IMR-90 (cell line): Measurements from ENCODE around the gene FCRL6. TPM values are rescaled to one million over a fixed set of nuclear protein-coding genes. Genes with fewer than 3 reads are reported as not detected.

Experiments used
- ATAC-seq: fragments of 200-7000 bp; cut with Tn5 transposase; 2 replicates; pipeline ENCODE4 v1.9.1; 2020; ENCODE audit warnings: low read depth, mild to moderate bottlenecking, moderate library complexity
- BruUV-seq: library from RNA; stranded (reverse); fragments of 400-500 nt; replicated peaks from 2 replicates; lab custom pipeline; 2021; lab: Mats Ljungman, UMichigan
- CTCF ChIA-PET: fragments of 300-600 bp; formaldehyde crosslinking; extraction: SDS; loops from one replicate; lab custom pipeline; 2021; ENCODE audit warnings: antibody characterized with exemption; lab: Yijun Ruan, JAX
- POLR2A ChIA-PET: fragments of 300-600 bp; sonication (Branson Sonifier 250); formaldehyde crosslinking; loops from one replicate; lab custom pipeline; 2022; ENCODE audit warnings: antibody characterized with exemption; ENCODE audit not compliant: unreplicated experiment; lab: Charles Lee
- DNase-seq: peaks from one replicate; pipeline ENCODE4 v3.0.0; 2013
- H2AFZ ChIP-seq: replicated peaks from 2 replicates; pipeline ENCODE3; 2013; ENCODE audit warnings: low read length, mild to moderate bottlenecking; ENCODE audit not compliant: poor library complexity
- H2AK5ac ChIP-seq: 2 replicates; pipeline ENCODE4 v1.6.1; 2013; ENCODE audit warnings: low read depth, low read length, inconsistent platforms
- H2AK9ac ChIP-seq: replicated peaks from 2 replicates; pipeline ENCODE3; 2013; ENCODE audit warnings: mild to moderate bottlenecking, low read depth, low read length, moderate library complexity; ENCODE audit not compliant: poor library complexity
- H2BK120ac ChIP-seq: 2 replicates; pipeline ENCODE4 v1.6.1; 2013; ENCODE audit warnings: low read depth, low read length, inconsistent platforms
- H2BK15ac ChIP-seq: 3 replicates; pipeline ENCODE4 v1.6.1; 2013; ENCODE audit warnings: low read depth, low read length, inconsistent platforms
- H2BK20ac ChIP-seq: 2 replicates; pipeline ENCODE4 v1.6.1; 2013; ENCODE audit warnings: low read depth, mild to moderate bottlenecking, inconsistent platforms, low read length, moderate library complexity
- H2BK5ac ChIP-seq: 2 replicates; pipeline ENCODE4 v1.6.1; 2013; ENCODE audit warnings: mild to moderate bottlenecking, low read depth, low read length, inconsistent platforms; ENCODE audit not compliant: poor library complexity, severe bottlenecking
- H3K14ac ChIP-seq: replicated peaks from 2 replicates; pipeline ENCODE4 v1.6.1; 2013; ENCODE audit warnings: low read depth, low read length, inconsistent platforms
- H3K18ac ChIP-seq: 2 replicates; pipeline ENCODE4 v1.6.1; 2013; ENCODE audit warnings: low read depth, low read length, control low read depth
- H3K23ac ChIP-seq: 2 replicates; pipeline ENCODE4 v1.6.1; 2013; ENCODE audit warnings: low read depth, low read length, inconsistent platforms
- H3K27ac ChIP-seq: 2 replicates; pipeline ENCODE4 v1.5.1; 2013; ENCODE audit warnings: mild to moderate bottlenecking, control low read depth, low read length; ENCODE audit not compliant: insufficient read depth
- H3K27me3 ChIP-seq: 2 replicates; pipeline ENCODE4 v1.6.1; 2013; ENCODE audit warnings: low read length; ENCODE audit not compliant: control insufficient read depth, insufficient read depth
- H3K36me3 ChIP-seq: 2 replicates; pipeline ENCODE4 v1.6.1; 2013; ENCODE audit warnings: low read length, mixed read lengths; ENCODE audit not compliant: control insufficient read depth, insufficient read depth
- H3K4ac ChIP-seq: 2 replicates; pipeline ENCODE4 v1.6.1; 2013; ENCODE audit warnings: low read depth, low read length, inconsistent platforms
- H3K4me1 ChIP-seq: 2 replicates; pipeline ENCODE4 v1.6.1; 2013; ENCODE audit warnings: low read length, mixed read lengths; ENCODE audit not compliant: control insufficient read depth, insufficient read depth
- H3K4me2 ChIP-seq: 2 replicates; pipeline ENCODE4 v1.6.1; 2013; ENCODE audit warnings: low read depth, mild to moderate bottlenecking, control low read depth, low read length, moderate library complexity
- H3K4me3 ChIP-seq: 2 replicates; pipeline ENCODE4 v1.5.1; 2013; ENCODE audit warnings: low read depth, mild to moderate bottlenecking, control low read depth, low read length, moderate library complexity; ENCODE audit not compliant: insufficient read depth
- H3K56ac ChIP-seq: 2 replicates; pipeline ENCODE4 v1.6.1; 2013; ENCODE audit warnings: low read length, inconsistent platforms; ENCODE audit not compliant: insufficient read depth; ENCODE audit errors: extremely low read depth
- H3K79me1 ChIP-seq, 2 experiments: 2 replicates each; pipeline ENCODE4 v1.6.1; 2013; ENCODE audit warnings: low read length in 2 of 2, inconsistent platforms in 1 of 2, low read depth in 1 of 2
- H3K9ac ChIP-seq: 2 replicates; pipeline ENCODE4 v1.6.1; 2013; ENCODE audit warnings: low read depth, low read length, control low read depth
- H3K9me1 ChIP-seq: 2 replicates; pipeline ENCODE4 v1.6.1; 2013; ENCODE audit warnings: low read length, inconsistent platforms; ENCODE audit not compliant: insufficient read depth
- H3K9me3 ChIP-seq: 2 replicates; pipeline ENCODE4 v1.6.1; 2013; ENCODE audit warnings: low read length; ENCODE audit not compliant: control insufficient read depth, insufficient read depth
- H4K20me1 ChIP-seq: 2 replicates; pipeline ENCODE4 v1.6.1; 2013; ENCODE audit warnings: low read length, inconsistent platforms; ENCODE audit not compliant: insufficient read depth
- H4K5ac ChIP-seq: 2 replicates; pipeline ENCODE4 v1.6.1; 2013; ENCODE audit warnings: mild to moderate bottlenecking, low read depth, low read length, control low read depth
- H4K8ac ChIP-seq, 2 experiments: 2 replicates each; pipeline ENCODE4 v1.6.1; 2013; ENCODE audit warnings: low read depth in 2 of 2, low read length in 2 of 2, control low read depth in 1 of 2, inconsistent platforms in 1 of 2
- H4K91ac ChIP-seq: 2 replicates; pipeline ENCODE4 v1.6.1; 2013; ENCODE audit warnings: low read depth, low read length, inconsistent platforms; ENCODE audit not compliant: insufficient read depth
- BHLHE40 ChIP-seq: fragments of 150-350 bp; IDR thresholded peaks from 2 replicates; pipeline ENCODE4 v1.6.1; 2016; ENCODE audit warnings: mild to moderate bottlenecking, low read depth, low read length
- CEBPB ChIP-seq: IDR thresholded peaks from 2 replicates; pipeline ENCODE4 v1.6.1; 2012; ENCODE audit warnings: low read depth, low read length, improper control_type of control experiment
- CHD1 ChIP-seq: IDR thresholded peaks from 2 replicates; pipeline ENCODE4 v1.6.1; 2012; ENCODE audit warnings: low read depth, low read length, improper control_type of control experiment
- CTCF ChIP-seq: conservative IDR thresholded peaks from 2 replicates; pipeline ENCODE4 v1.5.1; 2012; ENCODE audit warnings: mild to moderate bottlenecking, low read depth, low read length, improper control_type of control experiment
- FOS ChIP-seq: fragments of 150-350 bp; IDR thresholded peaks from 2 replicates; pipeline ENCODE4 v1.6.1; 2016; ENCODE audit warnings: low read depth, low read length
- NFE2L2 ChIP-seq: fragments of 150-350 bp; IDR thresholded peaks from 2 replicates; pipeline ENCODE4 v1.6.1; 2016; ENCODE audit warnings: low read depth, mild to moderate bottlenecking, low read length
- RCOR1 ChIP-seq: IDR thresholded peaks from 2 replicates; pipeline ENCODE4 v1.6.1; 2012; ENCODE audit warnings: mild to moderate bottlenecking, low read length, improper control_type of control experiment; ENCODE audit not compliant: insufficient replicate concordance
- WGBS, 2 experiments: methylation state at CpG; one replicate each; pipeline versions ENCODE4 v1.1.5 to v1.1.7; 2013; ENCODE audit warnings: missing lambda C conversion rate in 2 of 2; ENCODE audit not compliant: insufficient read length in 1 of 2; ENCODE audit errors: extremely low coverage in 2 of 2; 5-methylcytosine and 5-hydroxymethylcytosine counted together
- dilution Hi-C: fragments of 300-500 bp; cut with HindIII; formaldehyde crosslinking; loops from one replicate; pipeline ENCODE4 v1.14.3; 2018; ENCODE audit warnings: low sequenced_read_pairs; ENCODE audit not compliant: unreplicated experiment
- in situ Hi-C: fragments of 300-500 bp; cut with MboI; formaldehyde crosslinking; loops from 3 replicates; pipeline ENCODE4 v1.14.3; 2019; ENCODE audit warnings: low sequenced_read_pairs, inconsistent platforms, mixed read lengths
- intact Hi-C: fragments of 100-400 bp; cut with micrococcal nuclease; formaldehyde crosslinking; loops from 2 replicates; pipeline ENCODE4 v1.10.0; 2022
- polyA plus RNA-seq, 3 experiments: library from polyadenylated mRNA; depleted of rRNA; stranded (reverse); fragments of >200 nt; gene quantifications; 2 replicates each; pipeline ENCODE4 v1.2.3, GENCODE V29; 2012; ENCODE audit warnings: low replicate concordance in 1 of 3
- total RNA-seq: library from RNA; depleted of rRNA; stranded (reverse); fragments of >200 nt; gene quantifications from 2 replicates; pipeline ENCODE4 v1.2.3, GENCODE V29; 2012

Gene FCRL6
- total and polyA plus RNA-seq, 2 of the 4 experiments (the other 2 are of a cell fraction), result not detected

GRCh38 chr1:159859767-159860322 is 57.7 kb downstream of the FCRL6 start:
- H3K4me2 ChIP-seq, result no peak overlapping the region

More at GRCh38 chr1:159859767-159860322, 57.7 kb downstream of the FCRL6 start:
- intact Hi-C loops, result no loop called here
- H4K8ac ChIP-seq, result no peak overlapping the region
- TF ChIP-seq NFE2L2 (no peak), RCOR1 (no peak), CHD1 (no peak), CTCF (no peak), BHLHE40 (no peak), CEBPB (no peak), FOS (no peak)
- H3K56ac ChIP-seq, result no peak overlapping the region
- in situ Hi-C loops, result no loop called here
- H3K4me3 ChIP-seq, result no peak overlapping the region
- no peak overlapping the region for H3K23ac ChIP-seq
- 0 out of 2 replicates have a peak, but pooled peaks cover 7% of the 10 kb centered on the region for H3K9me1 ChIP-seq
- no peak overlapping the region for H3K4ac ChIP-seq
- peaks cover 0 to 7% of the 10 kb centered on the region in 2 experiments; a peak in 2 of 4 replicates for H3K79me1 ChIP-seq
- POLR2A ChIA-PET, result no interaction called here
- H2BK15ac ChIP-seq, result no peak overlapping the region
- peaks cover 1% of the 10 kb centered on the region; the same call in 1 of the 2 replicates for H3K4me1 ChIP-seq
- H2BK5ac ChIP-seq, result no peak overlapping the region
- CTCF ChIA-PET, result no interaction called here
- no peaks in the 10 kb centered on the region for H3K36me3 ChIP-seq
- peak overlapping the region; percentile 60 for H2AFZ ChIP-seq
- ATAC-seq (no peak), DNase-seq (no peak)
- H3K18ac ChIP-seq, result no peak overlapping the region
- H4K91ac ChIP-seq, result no peak overlapping the region
- BruUV-seq, result no TSS peak
- H4K5ac ChIP-seq, result no peak overlapping the region
- 0 out of 2 replicates have a peak overlapping the region, but pooled peaks have one; percentile 21 for H3K14ac ChIP-seq
- H2BK120ac ChIP-seq, result no peak overlapping the region
- peaks cover 2% of the 10 kb centered on the region; the same call in 1 of the 2 replicates for H3K27me3 ChIP-seq
- no peak overlapping the region for H2BK20ac ChIP-seq
- dilution Hi-C loops, result no loop called here
- H4K20me1 ChIP-seq, result no peaks in the 10 kb centered on the region
- WGBS, 2 experiments, result 66% methylated on average over 4 of the region's 7 CpGs; no CpG with 5 or more reads in 1 of the 2 experiments
- no peak overlapping the region for H3K27ac ChIP-seq
- no peak overlapping the region for H3K9ac ChIP-seq
- peak overlapping the region; percentile 23; the same call in 1 of the 2 replicates for H2AK5ac ChIP-seq
- H3K9me3 ChIP-seq, result no peaks in the 10 kb centered on the region
- H2AK9ac ChIP-seq, result no peak overlapping the region
